ENCODE results near the gene SPNS3. TPM values are rescaled to one million over a fixed set of nuclear protein-coding genes. Genes with fewer than 3 reads are reported as not detected.

SPNS3 gene
- polyA plus RNA-seq, 3 donors from 2014 or later: 2.7 to 7.3 (median 2.8) TPM

- H3K36me3 Mint-ChIP-seq: no peaks in the 10 kb centered on the region
- no peak overlapping the region for H3K27ac Mint-ChIP-seq
- H3K4me3 Mint-ChIP-seq: no peak overlapping the region
- DNase-seq: no peak
- peaks cover 8 to 26% (median 9%) of the 10 kb centered on the region in 3 donors for H3K27me3 Mint-ChIP-seq (ENCODE audit: low read depth in 3 of 3)
- peaks cover 0 to 2% (median 0%) of the 10 kb centered on the region in 6 donors for H3K9me3 Mint-ChIP-seq
- peaks cover 30 to 33% of the 10 kb centered on the region in 2 donors for H3K4me1 Mint-ChIP-seq
Observed at GRCh38 chr17:4506175-4506813, 72.6 kb downstream of the SPNS3 start.

- Mint-ChIP-seq H3K4me3 (no peak overlapping the region), H3K27me3 (ENCODE audit: low read depth in 3 of 3) (peaks cover 4 to 21% (median 7%) of the 10 kb centered on the region in 3 donors), H3K9me3 (no peaks in the 10 kb centered on the region), H3K4me1 (peaks cover 30 to 33% of the 10 kb centered on the region in 2 donors), H3K36me3 (no peaks in the 10 kb centered on the region), H3K27ac (no peak overlapping the region)
- DNase-seq: no peak
Observed at GRCh38 chr17:4506892-4507291, 73.2 kb downstream of the SPNS3 start.

GRCh38 chr17:4507361-4508111 lies 73.8 kb downstream of the SPNS3 start:
- H3K36me3 Mint-ChIP-seq: no peaks in the 10 kb centered on the region

GRCh38 chr17:4508207-4508606 lies 74.5 kb downstream of the SPNS3 start:
- Mint-ChIP-seq H3K9me3 (no peaks in the 10 kb centered on the region), H3K36me3 (no peaks in the 10 kb centered on the region), H3K4me3 (peak overlapping the region in 1 of 5 donors; percentile 28), H3K27ac (no peak overlapping the region), H3K4me1 (peaks cover 30 to 33% of the 10 kb centered on the region in 2 donors), H3K27me3 (ENCODE audit: low read depth in 3 of 3) (peaks cover 2 to 10% (median 7%) of the 10 kb centered on the region in 3 donors)
- DNase-seq: no peak

More at GRCh38 chr17:4507361-4508111, 73.8 kb downstream of the SPNS3 start:
- Mint-ChIP-seq H3K9me3 (no peaks in the 10 kb centered on the region), H3K27ac (no peak overlapping the region), H3K4me1 (peaks cover 30 to 33% of the 10 kb centered on the region in 2 donors), H3K27me3 (ENCODE audit: low read depth in 3 of 3) (peaks cover 4 to 16% (median 7%) of the 10 kb centered on the region in 3 donors), H3K4me3 (no peak overlapping the region)
- no peak for DNase-seq

GRCh38 chr17:4509401-4509800 lies 75.7 kb downstream of the SPNS3 start:
- no peaks in the 10 kb centered on the region for H3K9me3 Mint-ChIP-seq
- H3K27ac Mint-ChIP-seq: peak overlapping the region in 1 of 6 donors; percentile 26
- peaks cover 2 to 7% (median 7%) of the 10 kb centered on the region in 3 donors for H3K27me3 Mint-ChIP-seq (ENCODE audit: low read depth in 3 of 3)
- peaks cover 30 to 33% of the 10 kb centered on the region in 2 donors for H3K4me1 Mint-ChIP-seq
- peak overlapping the region; percentile 27 to 67 (median 58) for H3K4me3 Mint-ChIP-seq
- peak; percentile 34 to 43 (median 34) for DNase-seq
- H3K36me3 Mint-ChIP-seq: no peaks in the 10 kb centered on the region

GRCh38 chr17:4509923-4510617 lies 76.3 kb downstream of the SPNS3 start:
- peaks cover 30 to 33% of the 10 kb centered on the region in 2 donors for H3K4me1 Mint-ChIP-seq
- H3K9me3 Mint-ChIP-seq: no peaks in the 10 kb centered on the region
- H3K36me3 Mint-ChIP-seq: no peaks in the 10 kb centered on the region
- DNase-seq: no peak
- peaks cover 2 to 7% (median 7%) of the 10 kb centered on the region in 3 donors for H3K27me3 Mint-ChIP-seq (ENCODE audit: low read depth in 3 of 3)
- peak overlapping the region in 3 of 5 donors; percentile 27 to 61 (median 45) for H3K4me3 Mint-ChIP-seq
- H3K27ac Mint-ChIP-seq: peak overlapping the region in 1 of 6 donors; percentile 26

GRCh38 chr17:4510618-4510941 lies 76.8 kb downstream of the SPNS3 start:
- H3K4me3 Mint-ChIP-seq: peak overlapping the region in 3 of 5 donors; percentile 22 to 39 (median 24)
- H3K9me3 Mint-ChIP-seq: no peaks in the 10 kb centered on the region
- H3K4me1 Mint-ChIP-seq: peaks cover 30 to 33% of the 10 kb centered on the region in 2 donors
- DNase-seq: no peak
- H3K27me3 Mint-ChIP-seq (ENCODE audit: low read depth in 3 of 3): peaks cover 2 to 7% (median 7%) of the 10 kb centered on the region in 3 donors
- no peaks in the 10 kb centered on the region for H3K36me3 Mint-ChIP-seq
- H3K27ac Mint-ChIP-seq: peak overlapping the region in 1 of 6 donors; percentile 46

- peaks cover 2 to 8% (median 7%) of the 10 kb centered on the region in 3 donors for H3K27me3 Mint-ChIP-seq (ENCODE audit: low read depth in 3 of 3)
- H3K27ac Mint-ChIP-seq: no peak overlapping the region
- no peak overlapping the region for H3K4me3 Mint-ChIP-seq
- H3K36me3 Mint-ChIP-seq: no peaks in the 10 kb centered on the region
- peaks cover 30 to 33% of the 10 kb centered on the region in 2 donors for H3K4me1 Mint-ChIP-seq
- DNase-seq: no peak
- H3K9me3 Mint-ChIP-seq: no peaks in the 10 kb centered on the region
Observed at GRCh38 chr17:4511199-4511932, 77.6 kb downstream of the SPNS3 start.

- no peak for DNase-seq
- H3K4me3 Mint-ChIP-seq: no peak overlapping the region
- no peak overlapping the region for H3K27ac Mint-ChIP-seq
- peaks cover 30 to 32% of the 10 kb centered on the region in 2 donors for H3K4me1 Mint-ChIP-seq
- no peaks in the 10 kb centered on the region for H3K9me3 Mint-ChIP-seq
- H3K27me3 Mint-ChIP-seq (ENCODE audit: low read depth in 3 of 3): peaks cover 2 to 8% (median 7%) of the 10 kb centered on the region in 3 donors
- H3K36me3 Mint-ChIP-seq: no peaks in the 10 kb centered on the region
Observed at GRCh38 chr17:4512156-4513112, 78.7 kb downstream of the SPNS3 start.

- H3K4me3 Mint-ChIP-seq: no peak overlapping the region
- peaks cover 2 to 5% (median 5%) of the 10 kb centered on the region in 3 donors for H3K27me3 Mint-ChIP-seq (ENCODE audit: low read depth in 3 of 3)
- H3K4me1 Mint-ChIP-seq: peaks cover 26 to 27% of the 10 kb centered on the region in 2 donors
- no peaks in the 10 kb centered on the region for H3K9me3 Mint-ChIP-seq
- no peak overlapping the region for H3K27ac Mint-ChIP-seq
- no peaks in the 10 kb centered on the region for H3K36me3 Mint-ChIP-seq
- no peak for DNase-seq
Observed at GRCh38 chr17:4513113-4514032, 79.6 kb downstream of the SPNS3 start.

- Mint-ChIP-seq H3K4me1 (peaks cover 18 to 19% of the 10 kb centered on the region in 2 donors), H3K4me3 (no peak overlapping the region), H3K9me3 (no peaks in the 10 kb centered on the region), H3K27me3 (ENCODE audit: low read depth in 3 of 3) (peaks cover under 1 to 2% (median 1%) of the 10 kb centered on the region in 3 donors), H3K27ac (no peak overlapping the region), H3K36me3 (no peaks in the 10 kb centered on the region)
- DNase-seq: no peak
Observed at GRCh38 chr17:4514206-4514605, 80.5 kb downstream of the SPNS3 start.

GRCh38 chr17:4514779-4515178 lies 81.0 kb downstream of the SPNS3 start:
- H3K27me3 Mint-ChIP-seq (ENCODE audit: low read depth in 3 of 3): peaks cover 0 to 2% (median 1%) of the 10 kb centered on the region in 3 donors
- no peaks in the 10 kb centered on the region for H3K9me3 Mint-ChIP-seq
- no peak overlapping the region for H3K27ac Mint-ChIP-seq
- no peaks in the 10 kb centered on the region for H3K36me3 Mint-ChIP-seq
- H3K4me3 Mint-ChIP-seq: no peak overlapping the region
- peaks cover 12 to 13% of the 10 kb centered on the region in 2 donors for H3K4me1 Mint-ChIP-seq
- no peak for DNase-seq

All from immature natural killer cell (primary cell).